SU-DHL-6 (cell line): Measurements from ENCODE around the gene MAGOH.

ENCODE experiments used
- H2AFZ ChIP-seq: fragments of 200-600 bp; sonication (generic); 2 replicates; pipeline ENCODE4 v1.6.1; 2014; ENCODE audit warnings: low read depth, mild to moderate bottlenecking, moderate library complexity, mixed read lengths, antibody characterized with exemption, low read length; ENCODE audit not compliant: severe bottlenecking
- H3F3A ChIP-seq: fragments of 200-600 bp; shearing (Covaris generic); 2 replicates; pipeline ENCODE4 v1.6.0; 2016; ENCODE audit warnings: antibody characterized with exemption, mild to moderate bottlenecking; ENCODE audit not compliant: insufficient read depth
- H3K27ac ChIP-seq: fragments of 200-600 bp; sonication (generic); 2 replicates; pipeline ENCODE4 v1.5.1; 2016; ENCODE audit warnings: low read depth, mild to moderate bottlenecking, low read length, moderate library complexity, mixed read lengths
- H3K27me3 ChIP-seq: fragments of 200-600 bp; sonication (generic), shearing (Covaris generic); 2 replicates; pipeline ENCODE4 v1.6.0; 2014; ENCODE audit warnings: mild to moderate bottlenecking, low read length
- H3K36me3 ChIP-seq: fragments of 200-600 bp; sonication (generic); 2 replicates; pipeline ENCODE4 v1.6.1; 2014; ENCODE audit warnings: mild to moderate bottlenecking, low read length, mixed read lengths
- H3K4me2 ChIP-seq: fragments of 300-600, 200-600 bp; shearing (Covaris generic), sonication (generic); 2 replicates; pipeline ENCODE4 v1.6.0; 2014; ENCODE audit warnings: low read length, low read depth, mild to moderate bottlenecking; ENCODE audit not compliant: poor library complexity, severe bottlenecking
- H3K4me3 ChIP-seq: fragments of 200-600 bp; sonication (generic); 2 replicates; pipeline ENCODE4 v1.5.1; 2014; ENCODE audit warnings: antibody characterized with exemption, low read length, mild to moderate bottlenecking, mixed read lengths; ENCODE audit not compliant: insufficient read depth, poor library complexity, severe bottlenecking
- H3K79me2 ChIP-seq: fragments of 200-600 bp; sonication (generic); 2 replicates; pipeline ENCODE4 v1.6.1; 2014; ENCODE audit warnings: mild to moderate bottlenecking, low read length, moderate library complexity; ENCODE audit not compliant: insufficient read depth
- H3K9ac ChIP-seq: fragments of 200-600 bp; sonication (generic); 2 replicates; pipeline ENCODE4 v1.7.0; 2014; ENCODE audit warnings: mild to moderate bottlenecking, low read length
- H3K9me2 ChIP-seq: fragments of 200-600 bp; sonication (generic); replicated peaks from 2 replicates; pipeline ENCODE4 v1.6.1; 2014; ENCODE audit warnings: low read length; ENCODE audit not compliant: insufficient read depth
- H3K9me3 ChIP-seq: fragments of 200-600 bp; sonication (generic); 2 replicates; pipeline ENCODE4 v1.6.1; 2014; ENCODE audit warnings: low read length, mixed read lengths; ENCODE audit not compliant: insufficient read depth
- H4K20me1 ChIP-seq: fragments of 200-600 bp; sonication (generic); 2 replicates; pipeline ENCODE4 v1.6.1; 2014; ENCODE audit warnings: low read depth, mild to moderate bottlenecking, antibody characterized with exemption, low read length, moderate library complexity, mixed read lengths
- CTCF ChIP-seq: fragments of 200-600 bp; sonication (generic); IDR thresholded peaks from one replicate; pipeline ENCODE4 v1.5.1; 2017; ENCODE audit warnings: antibody characterized with exemption, mild to moderate bottlenecking, low read length, moderate library complexity; ENCODE audit not compliant: insufficient read depth, poor library complexity, severe bottlenecking
- EZH2phosphoT487 ChIP-seq: fragments of 200-600 bp; sonication (generic), shearing (Covaris generic); conservative IDR thresholded peaks from 2 replicates; pipeline ENCODE4 v1.6.1; 2018; ENCODE audit warnings: mild to moderate bottlenecking, antibody characterized with exemption, low read length, moderate library complexity, mixed read lengths

MAGOH gene

GRCh38 chr1:53246261-53247134 is 8.2 kb upstream of the MAGOH start:
- Histone ChIP-seq H3K9me2 (no peaks in the 10 kb centered on the region), H3K79me2 (no peaks in the 10 kb centered on the region), H3K27me3 (no peaks in the 10 kb centered on the region), H3K4me3 (no peak overlapping the region), H2AFZ (no peak overlapping the region), H3K9me3 (no peaks in the 10 kb centered on the region), H3K27ac (no peak overlapping the region), H3K36me3 (peaks cover 27% of the 10 kb centered on the region), H3K4me2 (no peak overlapping the region), H3F3A (peaks cover 13% of the 10 kb centered on the region), H3K9ac (no peak overlapping the region), H4K20me1 (no peaks in the 10 kb centered on the region)
- TF ChIP-seq CTCF = no peak

- H4K20me1 ChIP-seq = no peaks in the 10 kb centered on the region
- no peaks in the 10 kb centered on the region for H3K79me2 ChIP-seq
- no peak overlapping the region for H2AFZ ChIP-seq
- TF ChIP-seq CTCF = no peak
- H3K9me2 ChIP-seq = no peaks in the 10 kb centered on the region
- no peaks in the 10 kb centered on the region for H3K9me3 ChIP-seq
- no peak overlapping the region for H3K27ac ChIP-seq
- H3F3A ChIP-seq = peaks cover 24% of the 10 kb centered on the region
- H3K36me3 ChIP-seq = peaks cover 22% of the 10 kb centered on the region
- no peaks in the 10 kb centered on the region for H3K27me3 ChIP-seq
- no peak overlapping the region for H3K4me2 ChIP-seq
- no peak overlapping the region for H3K4me3 ChIP-seq
- no peak overlapping the region for H3K9ac ChIP-seq
These were observed 5.8 kb upstream of the MAGOH start for GRCh38 chr1:53244141-53244540.

- TF ChIP-seq EZH2phosphoT487 = no peak
- TF ChIP-seq CTCF = no peak
- H3F3A ChIP-seq = peaks cover 26% of the 10 kb centered on the region
These were observed 4.1 kb upstream of the MAGOH start for GRCh38 chr1:53242381-53242780.

More at GRCh38 chr1:53242381-53242780, 4.1 kb upstream of the MAGOH start:
- H3K27me3 ChIP-seq = no peaks in the 10 kb centered on the region
- H3K79me2 ChIP-seq = peaks cover 9% of the 10 kb centered on the region
- H2AFZ ChIP-seq = no peak overlapping the region
- no peaks in the 10 kb centered on the region for H3K9me3 ChIP-seq
- H3K4me2 ChIP-seq = no peak overlapping the region
- no peak overlapping the region for H3K27ac ChIP-seq
- H3K9me2 ChIP-seq = no peaks in the 10 kb centered on the region
- peaks cover 22% of the 10 kb centered on the region for H3K36me3 ChIP-seq
- H4K20me1 ChIP-seq = no peaks in the 10 kb centered on the region; the same call in 1 of the 2 replicates
- H3K4me3 ChIP-seq = no peak overlapping the region
- no peak overlapping the region for H3K9ac ChIP-seq
